ENCODE data around the gene PIGN.

GRCh38 chr18:62097698-62098097 lies 89.2 kb downstream of the PIGN start:
- TF ChIP-seq CTCF (IDR thresholded peaks at IDR 0.05; ENCODE audit: low read depth, low read length) = no peak
- no peak for TF ChIP-seq EZH2phosphoT487 (IDR thresholded peaks at IDR 0.05; ENCODE audit: low read depth)
